SK-N-SH treated with all-trans-retinoic acid at 6 μM for 48 hours (cell line): ENCODE data around the gene KAZALD1.

Experiments
- ATAC-seq: fragments of 200-7000 bp; cut with Tn5 transposase; 3 replicates; pipeline ENCODE4 v1.9.1; 2020; ENCODE audit warnings: mild to moderate bottlenecking, moderate library complexity
- ARNTL ChIP-seq: fragments of 450-650 bp; formaldehyde crosslinking; IDR thresholded peaks from 2 replicates; pipeline ENCODE4 v1.5.0; 2020; ENCODE audit warnings: low read depth, mild to moderate bottlenecking, moderate library complexity, borderline replicate concordance
- BACH2 ChIP-seq: fragments of 250-450 bp; sonication (Bioruptor Pico); IDR thresholded peaks from 2 replicates; pipeline ENCODE4 v1.9.0; 2021; ENCODE audit warnings: mild to moderate bottlenecking, borderline replicate concordance
- CSDC2 ChIP-seq: fragments of 250-450 bp; sonication (Bioruptor Pico); IDR thresholded peaks from 2 replicates; pipeline ENCODE4 v1.5.0; 2020; ENCODE audit warnings: mild to moderate bottlenecking, moderate library complexity
- ESRRG ChIP-seq: fragments of 250-450 bp; sonication (Bioruptor Pico); IDR thresholded peaks from 2 replicates; pipeline ENCODE4 v1.6.1; 2021; ENCODE audit warnings: mild to moderate bottlenecking
- GLIS3 ChIP-seq: fragments of 250-450 bp; sonication (Bioruptor Pico); IDR thresholded peaks from 2 replicates; pipeline ENCODE4 v1.5.0; 2020; ENCODE audit warnings: mild to moderate bottlenecking, moderate library complexity
- ISL1 ChIP-seq: fragments of 250-450 bp; sonication (Bioruptor Pico); IDR thresholded peaks from 2 replicates; pipeline ENCODE4 v2.1.2; 2022; ENCODE audit warnings: mild to moderate bottlenecking, moderate library complexity
- OSR1 ChIP-seq: fragments of 250-450 bp; sonication (Bioruptor Pico); IDR thresholded peaks from 2 replicates; pipeline ENCODE4 v1.8.0; 2022; ENCODE audit warnings: moderate library complexity, mild to moderate bottlenecking, inconsistent platforms
- PPARA ChIP-seq: fragments of 250-450 bp; sonication (Bioruptor Pico); IDR thresholded peaks from 2 replicates; pipeline ENCODE4 v1.5.0; 2020; ENCODE audit warnings: mild to moderate bottlenecking, borderline replicate concordance
- RARB ChIP-seq: fragments of 250-450 bp; sonication (Bioruptor Pico); IDR thresholded peaks from 2 replicates; pipeline ENCODE4 v1.8.0; 2021; ENCODE audit warnings: mild to moderate bottlenecking, moderate library complexity
- SNAI2 ChIP-seq: fragments of 250-450 bp; sonication (Bioruptor Pico); IDR thresholded peaks from 2 replicates; pipeline ENCODE4 v1.5.0; 2020; ENCODE audit warnings: mild to moderate bottlenecking, moderate library complexity
- TCF4 ChIP-seq: fragments of 250-450 bp; sonication (Bioruptor Pico); IDR thresholded peaks from 2 replicates; pipeline ENCODE4 v1.8.0; 2021; ENCODE audit warnings: mild to moderate bottlenecking, moderate library complexity, borderline replicate concordance
- TOX ChIP-seq: fragments of 250-450 bp; sonication (Bioruptor Pico); IDR thresholded peaks from 2 replicates; pipeline ENCODE4 v1.8.0; 2021; ENCODE audit warnings: mild to moderate bottlenecking, moderate library complexity, borderline replicate concordance
- ZC3H10 ChIP-seq: fragments of 250-450 bp; sonication (Bioruptor Pico); IDR thresholded peaks from 2 replicates; pipeline ENCODE4 v1.5.1; 2021; ENCODE audit warnings: mild to moderate bottlenecking, moderate library complexity
- ZFP3 ChIP-seq: fragments of 250-450 bp; sonication (Bioruptor Pico); IDR thresholded peaks from 2 replicates; pipeline ENCODE4 v1.5.0; 2020; ENCODE audit warnings: mild to moderate bottlenecking, moderate library complexity
- ZNF565 ChIP-seq: fragments of 450-650 bp; formaldehyde crosslinking; conservative IDR thresholded peaks from 2 replicates; pipeline ENCODE4 v1.5.0; 2020; ENCODE audit warnings: low read depth, mild to moderate bottlenecking, moderate library complexity
- ZNF70 ChIP-seq: fragments of 450-650 bp; formaldehyde crosslinking; IDR thresholded peaks from 2 replicates; pipeline ENCODE4 v1.5.0; 2020; ENCODE audit warnings: mild to moderate bottlenecking, moderate library complexity
- ZNF8 ChIP-seq: fragments of 450-650 bp; formaldehyde crosslinking; IDR thresholded peaks from 2 replicates; pipeline ENCODE4 v1.5.0; 2020; ENCODE audit warnings: mild to moderate bottlenecking, moderate library complexity
- TF ChIP-seq, protein P1 (sequence below): fragments of 250-450 bp; sonication (Bioruptor Pico); IDR thresholded peaks from 2 replicates; pipeline ENCODE4 v1.5.0; 2020; ENCODE audit warnings: mild to moderate bottlenecking, moderate library complexity
- TF ChIP-seq, protein P2 (sequence below): fragments of 250-450 bp; sonication (Bioruptor Pico); IDR thresholded peaks from 2 replicates; pipeline ENCODE4 v1.5.1; 2021; ENCODE audit warnings: mild to moderate bottlenecking, moderate library complexity
- TF ChIP-seq, protein P3 (sequence below): fragments of 250-450 bp; sonication (Bioruptor Pico); IDR thresholded peaks from 2 replicates; pipeline ENCODE4 v1.8.0; 2021; ENCODE audit warnings: low read depth, mild to moderate bottlenecking, moderate library complexity, borderline replicate concordance
- TF ChIP-seq, protein P4 (sequence below): fragments of 250-450 bp; sonication (Bioruptor Pico); IDR thresholded peaks from 2 replicates; pipeline ENCODE4 v1.5.1; 2020; ENCODE audit warnings: low read depth, mild to moderate bottlenecking, moderate library complexity
- TF ChIP-seq, protein P5 (sequence below): fragments of 250-450 bp; sonication (Bioruptor Pico); IDR thresholded peaks from 2 replicates; pipeline ENCODE4 v1.8.0; 2020; ENCODE audit warnings: mild to moderate bottlenecking, moderate library complexity, borderline replicate concordance

The KAZALD1 gene

DNA sequence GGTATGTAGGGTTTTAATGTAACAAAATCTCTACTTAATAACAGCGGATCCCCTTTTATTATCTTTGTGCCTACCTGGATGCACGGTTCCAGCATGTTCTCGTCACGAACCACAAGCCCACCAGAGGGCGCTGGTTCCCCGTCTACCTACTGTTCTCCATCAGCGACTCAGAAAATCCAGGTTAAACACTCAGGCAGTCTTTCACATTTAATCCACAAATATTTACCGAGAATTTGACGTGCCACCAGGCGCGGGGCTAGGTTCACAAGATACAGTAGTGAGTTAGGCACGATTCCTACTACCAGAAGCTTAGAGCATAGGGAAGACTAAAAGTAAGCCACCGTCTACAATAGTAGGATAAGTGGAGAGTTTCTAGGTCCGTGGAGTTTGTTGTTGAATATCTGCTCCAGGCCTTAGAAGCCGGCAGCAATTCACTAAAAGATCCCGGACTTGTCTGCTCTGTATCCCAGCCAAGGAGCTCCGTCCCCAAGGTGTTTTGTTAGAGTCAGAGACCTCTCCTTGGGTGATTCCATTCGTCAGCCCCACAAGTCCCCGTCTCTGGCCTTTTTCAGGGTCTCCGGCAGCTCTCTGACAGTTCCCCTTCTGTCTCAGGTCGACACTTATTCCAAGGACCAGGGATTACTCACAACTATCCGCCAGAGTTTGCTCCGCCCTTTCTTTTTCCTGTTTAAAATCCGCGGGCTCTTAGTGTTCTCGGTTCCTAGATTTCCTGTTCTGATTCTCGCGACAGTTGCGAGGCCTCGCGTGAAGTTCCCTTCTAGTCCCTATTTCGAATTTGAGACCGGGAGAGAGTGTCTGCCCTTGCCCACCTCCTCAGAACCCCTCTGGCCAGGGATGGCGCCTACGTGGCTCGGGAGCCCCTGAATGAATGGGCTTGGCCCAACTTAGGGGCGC is 1.5 kb upstream of the KAZALD1 start:
- ATAC-seq = peak; percentile 84
- TF ChIP-seq, protein P1, sequence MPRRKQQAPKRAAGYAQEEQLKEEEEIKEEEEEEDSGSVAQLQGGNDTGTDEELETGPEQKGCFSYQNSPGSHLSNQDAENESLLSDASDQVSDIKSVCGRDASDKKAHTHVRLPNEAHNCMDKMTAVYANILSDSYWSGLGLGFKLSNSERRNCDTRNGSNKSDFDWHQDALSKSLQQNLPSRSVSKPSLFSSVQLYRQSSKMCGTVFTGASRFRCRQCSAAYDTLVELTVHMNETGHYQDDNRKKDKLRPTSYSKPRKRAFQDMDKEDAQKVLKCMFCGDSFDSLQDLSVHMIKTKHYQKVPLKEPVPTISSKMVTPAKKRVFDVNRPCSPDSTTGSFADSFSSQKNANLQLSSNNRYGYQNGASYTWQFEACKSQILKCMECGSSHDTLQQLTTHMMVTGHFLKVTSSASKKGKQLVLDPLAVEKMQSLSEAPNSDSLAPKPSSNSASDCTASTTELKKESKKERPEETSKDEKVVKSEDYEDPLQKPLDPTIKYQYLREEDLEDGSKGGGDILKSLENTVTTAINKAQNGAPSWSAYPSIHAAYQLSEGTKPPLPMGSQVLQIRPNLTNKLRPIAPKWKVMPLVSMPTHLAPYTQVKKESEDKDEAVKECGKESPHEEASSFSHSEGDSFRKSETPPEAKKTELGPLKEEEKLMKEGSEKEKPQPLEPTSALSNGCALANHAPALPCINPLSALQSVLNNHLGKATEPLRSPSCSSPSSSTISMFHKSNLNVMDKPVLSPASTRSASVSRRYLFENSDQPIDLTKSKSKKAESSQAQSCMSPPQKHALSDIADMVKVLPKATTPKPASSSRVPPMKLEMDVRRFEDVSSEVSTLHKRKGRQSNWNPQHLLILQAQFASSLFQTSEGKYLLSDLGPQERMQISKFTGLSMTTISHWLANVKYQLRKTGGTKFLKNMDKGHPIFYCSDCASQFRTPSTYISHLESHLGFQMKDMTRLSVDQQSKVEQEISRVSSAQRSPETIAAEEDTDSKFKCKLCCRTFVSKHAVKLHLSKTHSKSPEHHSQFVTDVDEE (CRISPR knock-in tag) = no peak
- TF ChIP-seq ZFP3 (CRISPR knock-in tag) = no peak
- TF ChIP-seq PPARA (CRISPR knock-in tag) = no peak
- TF ChIP-seq ZNF70 = no peak
- no peak for TF ChIP-seq TCF4
- no peak for TF ChIP-seq OSR1 (CRISPR knock-in tag)
- no peak for TF ChIP-seq ISL1 (CRISPR knock-in tag)
- no peak for TF ChIP-seq TOX (CRISPR knock-in tag)
- TF ChIP-seq ZC3H10 (CRISPR knock-in tag) = no peak
- TF ChIP-seq CSDC2 = no peak
- TF ChIP-seq, protein P2, sequence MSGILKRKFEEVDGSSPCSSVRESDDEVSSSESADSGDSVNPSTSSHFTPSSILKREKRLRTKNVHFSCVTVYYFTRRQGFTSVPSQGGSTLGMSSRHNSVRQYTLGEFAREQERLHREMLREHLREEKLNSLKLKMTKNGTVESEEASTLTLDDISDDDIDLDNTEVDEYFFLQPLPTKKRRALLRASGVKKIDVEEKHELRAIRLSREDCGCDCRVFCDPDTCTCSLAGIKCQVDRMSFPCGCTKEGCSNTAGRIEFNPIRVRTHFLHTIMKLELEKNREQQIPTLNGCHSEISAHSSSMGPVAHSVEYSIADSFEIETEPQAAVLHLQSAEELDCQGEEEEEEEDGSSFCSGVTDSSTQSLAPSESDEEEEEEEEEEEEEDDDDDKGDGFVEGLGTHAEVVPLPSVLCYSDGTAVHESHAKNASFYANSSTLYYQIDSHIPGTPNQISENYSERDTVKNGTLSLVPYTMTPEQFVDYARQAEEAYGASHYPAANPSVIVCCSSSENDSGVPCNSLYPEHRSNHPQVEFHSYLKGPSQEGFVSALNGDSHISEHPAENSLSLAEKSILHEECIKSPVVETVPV (CRISPR knock-in tag) = no peak
- TF ChIP-seq BACH2 (CRISPR knock-in tag) = no peak
- no peak for TF ChIP-seq ESRRG (CRISPR knock-in tag)
- TF ChIP-seq RARB (CRISPR knock-in tag) = no peak
- TF ChIP-seq, protein P3, sequence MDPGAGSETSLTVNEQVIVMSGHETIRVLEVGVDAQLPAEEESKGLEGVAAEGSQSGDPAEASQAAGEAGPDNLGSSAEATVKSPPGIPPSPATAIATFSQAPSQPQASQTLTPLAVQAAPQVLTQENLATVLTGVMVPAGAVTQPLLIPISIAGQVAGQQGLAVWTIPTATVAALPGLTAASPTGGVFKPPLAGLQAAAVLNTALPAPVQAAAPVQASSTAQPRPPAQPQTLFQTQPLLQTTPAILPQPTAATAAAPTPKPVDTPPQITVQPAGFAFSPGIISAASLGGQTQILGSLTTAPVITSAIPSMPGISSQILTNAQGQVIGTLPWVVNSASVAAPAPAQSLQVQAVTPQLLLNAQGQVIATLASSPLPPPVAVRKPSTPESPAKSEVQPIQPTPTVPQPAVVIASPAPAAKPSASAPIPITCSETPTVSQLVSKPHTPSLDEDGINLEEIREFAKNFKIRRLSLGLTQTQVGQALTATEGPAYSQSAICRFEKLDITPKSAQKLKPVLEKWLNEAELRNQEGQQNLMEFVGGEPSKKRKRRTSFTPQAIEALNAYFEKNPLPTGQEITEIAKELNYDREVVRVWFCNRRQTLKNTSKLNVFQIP = no peak
- TF ChIP-seq, protein P4, sequence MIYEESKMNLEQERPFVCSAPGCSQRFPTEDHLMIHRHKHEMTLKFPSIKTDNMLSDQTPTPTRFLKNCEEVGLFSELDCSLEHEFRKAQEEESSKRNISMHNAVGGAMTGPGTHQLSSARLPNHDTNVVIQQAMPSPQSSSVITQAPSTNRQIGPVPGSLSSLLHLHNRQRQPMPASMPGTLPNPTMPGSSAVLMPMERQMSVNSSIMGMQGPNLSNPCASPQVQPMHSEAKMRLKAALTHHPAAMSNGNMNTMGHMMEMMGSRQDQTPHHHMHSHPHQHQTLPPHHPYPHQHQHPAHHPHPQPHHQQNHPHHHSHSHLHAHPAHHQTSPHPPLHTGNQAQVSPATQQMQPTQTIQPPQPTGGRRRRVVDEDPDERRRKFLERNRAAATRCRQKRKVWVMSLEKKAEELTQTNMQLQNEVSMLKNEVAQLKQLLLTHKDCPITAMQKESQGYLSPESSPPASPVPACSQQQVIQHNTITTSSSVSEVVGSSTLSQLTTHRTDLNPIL (CRISPR knock-in tag) = no peak
- no peak for TF ChIP-seq ARNTL (CRISPR knock-in tag)
- TF ChIP-seq GLIS3 (CRISPR knock-in tag) = no peak
- no peak for TF ChIP-seq ZNF565 (CRISPR knock-in tag)

DNA sequence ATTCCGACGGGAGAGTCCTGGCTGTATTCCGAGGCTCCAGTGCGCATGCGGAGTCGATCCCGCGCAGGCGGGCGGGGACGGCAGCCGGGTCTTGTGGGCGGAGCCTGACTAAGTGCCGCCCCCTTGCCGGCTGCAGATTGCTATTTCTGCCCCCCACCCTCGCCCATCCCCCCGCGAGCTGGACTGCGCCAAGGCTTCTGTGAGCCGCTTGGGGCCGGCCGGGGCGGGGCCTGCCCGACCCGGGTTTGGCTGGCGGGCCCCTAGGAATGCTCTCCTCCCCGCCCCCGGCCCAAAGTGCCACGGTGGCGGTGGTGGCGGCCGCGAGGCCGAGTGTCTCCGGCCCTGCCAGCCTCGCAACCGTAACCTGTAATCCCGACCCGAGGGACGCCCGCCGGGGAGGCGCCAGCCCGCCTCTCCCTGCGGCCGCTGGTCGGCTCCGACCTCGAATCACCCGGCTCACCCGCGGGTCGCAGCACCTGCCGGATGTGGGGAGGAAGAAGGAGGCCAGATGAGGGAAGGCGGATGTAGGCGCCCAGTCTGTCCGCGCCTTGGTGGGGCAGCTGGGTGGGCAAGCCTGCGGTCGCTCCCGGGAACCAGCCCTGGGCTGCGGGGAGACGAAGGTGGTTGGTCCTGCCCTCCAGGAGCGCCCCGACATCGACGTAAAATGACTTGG is 702 bp upstream of the KAZALD1 start:
- TF ChIP-seq ZFP3 (CRISPR knock-in tag) (peak; percentile 65; the same call in 1 of the 2 replicates), CSDC2 (no peak), ZNF565 (CRISPR knock-in tag) (no peak), SNAI2 (CRISPR knock-in tag) (no peak; the same call in 1 of the 2 replicates), ZC3H10 (CRISPR knock-in tag) (no peak), ESRRG (CRISPR knock-in tag) (no peak), ZNF8 (CRISPR knock-in tag) (no peak), ARNTL (CRISPR knock-in tag) (no peak), TCF4 (no peak), RARB (CRISPR knock-in tag) (no peak), ISL1 (CRISPR knock-in tag) (no peak), PPARA (CRISPR knock-in tag) (no peak), BACH2 (CRISPR knock-in tag) (no peak), TOX (CRISPR knock-in tag) (no peak)
- TF ChIP-seq, protein P5, sequence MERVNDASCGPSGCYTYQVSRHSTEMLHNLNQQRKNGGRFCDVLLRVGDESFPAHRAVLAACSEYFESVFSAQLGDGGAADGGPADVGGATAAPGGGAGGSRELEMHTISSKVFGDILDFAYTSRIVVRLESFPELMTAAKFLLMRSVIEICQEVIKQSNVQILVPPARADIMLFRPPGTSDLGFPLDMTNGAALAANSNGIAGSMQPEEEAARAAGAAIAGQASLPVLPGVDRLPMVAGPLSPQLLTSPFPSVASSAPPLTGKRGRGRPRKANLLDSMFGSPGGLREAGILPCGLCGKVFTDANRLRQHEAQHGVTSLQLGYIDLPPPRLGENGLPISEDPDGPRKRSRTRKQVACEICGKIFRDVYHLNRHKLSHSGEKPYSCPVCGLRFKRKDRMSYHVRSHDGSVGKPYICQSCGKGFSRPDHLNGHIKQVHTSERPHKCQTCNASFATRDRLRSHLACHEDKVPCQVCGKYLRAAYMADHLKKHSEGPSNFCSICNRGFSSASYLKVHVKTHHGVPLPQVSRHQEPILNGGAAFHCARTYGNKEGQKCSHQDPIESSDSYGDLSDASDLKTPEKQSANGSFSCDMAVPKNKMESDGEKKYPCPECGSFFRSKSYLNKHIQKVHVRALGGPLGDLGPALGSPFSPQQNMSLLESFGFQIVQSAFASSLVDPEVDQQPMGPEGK (CRISPR knock-in tag) = peak; percentile 60; the same call in 1 of the 2 replicates
- peak; percentile 79 for ATAC-seq
